ENCODE data around the gene MPHOSPH8. TPM values are rescaled to one million over a fixed set of nuclear protein-coding genes. Genes with fewer than 3 reads are reported as not detected.

Gene MPHOSPH8
- total and polyA plus RNA-seq, 4 donors = 8.4 to 14.2 (median 12.3) TPM

DNA sequence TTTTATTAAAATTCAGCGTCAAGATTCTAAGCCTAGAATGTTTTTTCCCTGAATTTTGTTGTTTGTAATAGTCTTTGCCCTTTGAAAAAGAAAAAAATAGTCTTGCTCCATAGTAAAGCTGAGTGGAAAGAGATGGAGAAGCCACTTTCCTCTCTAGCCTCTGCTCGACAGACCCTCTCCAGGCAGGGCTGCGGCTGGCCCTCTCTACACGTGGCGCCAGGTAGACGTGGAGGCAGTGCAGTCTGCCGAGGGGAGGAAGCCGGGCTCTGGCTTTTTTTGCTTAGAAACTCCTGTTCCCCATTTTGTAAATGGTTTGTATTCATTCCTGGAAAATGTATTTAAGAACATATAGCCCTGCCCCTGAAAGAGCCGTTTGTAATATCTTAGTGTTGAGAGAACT lies 35.3 kb downstream of the MPHOSPH8 start:
- Histone ChIP-seq H3K9me3 (ENCODE audit: control insufficient read depth in 4 of 4, low read length in 3 of 4) (no peaks in the 10 kb centered on the region), H3K27me3 (ENCODE audit: control insufficient read depth in 4 of 4, insufficient read depth in 4 of 4, low read length in 3 of 4) (no peaks in the 10 kb centered on the region), H3K4me1 (ENCODE audit: control insufficient read depth in 4 of 4, insufficient read depth in 4 of 4, low read length in 3 of 4) (no peaks in the 10 kb centered on the region), H3K27ac (ENCODE audit: low read depth in 1 of 2, low read length in 2 of 2) (no peak overlapping the region), H3K36me3 (ENCODE audit: control insufficient read depth in 4 of 4, insufficient read depth in 3 of 4, low read depth in 1 of 4, low read length in 3 of 4) (peaks cover 24 to 72% (median 67%) of the 10 kb centered on the region in 4 donors), H3K9ac (ENCODE audit: low read depth in 1 of 2, low read length in 2 of 2) (no peak overlapping the region), H3K4me3 (ENCODE audit: low read depth in 1 of 3, low read length in 3 of 3) (no peak overlapping the region)
- DNase-seq (ENCODE audit: low spot score) = no peak
- 96% methylated on average over 9 of the region's 9 CpGs for WGBS
- TF ChIP-seq GABPA (IDR thresholded peaks at IDR 0.05 in 1 of 2, conservative IDR thresholded peaks at IDR 0.05 in 1 of 2) (no peak), FOXA2 (IDR thresholded peaks at IDR 0.05) (no peak), MAX (IDR thresholded peaks at IDR 0.05) (no peak), HNF4A (conservative IDR thresholded peaks at IDR 0.05) (no peak), RXRA (IDR thresholded peaks at IDR 0.05) (no peak)

- peaks cover 26 to 79% (median 66%) of the 10 kb centered on the region in 4 donors for H3K36me3 ChIP-seq (ENCODE audit: control insufficient read depth in 4 of 4, insufficient read depth in 3 of 4, low read depth in 1 of 4, low read length in 3 of 4)
- H3K27me3 ChIP-seq (ENCODE audit: control insufficient read depth in 4 of 4, insufficient read depth in 4 of 4, low read length in 3 of 4) = no peaks in the 10 kb centered on the region
- WGBS = 79% methylated on average over 3 of the region's 3 CpGs
- DNase-seq (ENCODE audit: low spot score) = no peak
- no peak for TF ChIP-seq RAD21 (IDR thresholded peaks at IDR 0.05)
- TF ChIP-seq JUND (IDR thresholded peaks at IDR 0.05) = no peak
- no peak for TF ChIP-seq NR2F2 (IDR thresholded peaks at IDR 0.05)
- no peak for TF ChIP-seq GABPA (IDR thresholded peaks at IDR 0.05 in 1 of 2, conservative IDR thresholded peaks at IDR 0.05 in 1 of 2)
- no peak for TF ChIP-seq FOXA2 (IDR thresholded peaks at IDR 0.05)
- TF ChIP-seq REST (IDR thresholded peaks at IDR 0.05) = no peak
- no peak for TF ChIP-seq RXRA (IDR thresholded peaks at IDR 0.05)
- no peak for TF ChIP-seq HNF4A (conservative IDR thresholded peaks at IDR 0.05)
- TF ChIP-seq TAF1 (conservative IDR thresholded peaks at IDR 0.05) = no peak
- no peak for TF ChIP-seq EGR1 (IDR thresholded peaks at IDR 0.05; ENCODE audit: low read depth in 2 of 2)
- TF ChIP-seq, protein P1, sequence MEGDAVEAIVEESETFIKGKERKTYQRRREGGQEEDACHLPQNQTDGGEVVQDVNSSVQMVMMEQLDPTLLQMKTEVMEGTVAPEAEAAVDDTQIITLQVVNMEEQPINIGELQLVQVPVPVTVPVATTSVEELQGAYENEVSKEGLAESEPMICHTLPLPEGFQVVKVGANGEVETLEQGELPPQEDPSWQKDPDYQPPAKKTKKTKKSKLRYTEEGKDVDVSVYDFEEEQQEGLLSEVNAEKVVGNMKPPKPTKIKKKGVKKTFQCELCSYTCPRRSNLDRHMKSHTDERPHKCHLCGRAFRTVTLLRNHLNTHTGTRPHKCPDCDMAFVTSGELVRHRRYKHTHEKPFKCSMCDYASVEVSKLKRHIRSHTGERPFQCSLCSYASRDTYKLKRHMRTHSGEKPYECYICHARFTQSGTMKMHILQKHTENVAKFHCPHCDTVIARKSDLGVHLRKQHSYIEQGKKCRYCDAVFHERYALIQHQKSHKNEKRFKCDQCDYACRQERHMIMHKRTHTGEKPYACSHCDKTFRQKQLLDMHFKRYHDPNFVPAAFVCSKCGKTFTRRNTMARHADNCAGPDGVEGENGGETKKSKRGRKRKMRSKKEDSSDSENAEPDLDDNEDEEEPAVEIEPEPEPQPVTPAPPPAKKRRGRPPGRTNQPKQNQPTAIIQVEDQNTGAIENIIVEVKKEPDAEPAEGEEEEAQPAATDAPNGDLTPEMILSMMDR (IDR thresholded peaks at IDR 0.05; ENCODE audit: low read depth, low read length, missing input control) = no peak
- TF ChIP-seq HNF4G (IDR thresholded peaks at IDR 0.05) = no peak
- TF ChIP-seq FOXA1 (IDR thresholded peaks at IDR 0.05) = no peak
- no peak for TF ChIP-seq ZBTB33 (IDR thresholded peaks at IDR 0.05)
- TF ChIP-seq YY1 (IDR thresholded peaks at IDR 0.05) = no peak
- no peak for TF ChIP-seq ATF3 (IDR thresholded peaks at IDR 0.05)
- TF ChIP-seq MAX (IDR thresholded peaks at IDR 0.05) = no peak
- no peak for TF ChIP-seq SP1 (IDR thresholded peaks at IDR 0.05)
- no peaks in the 10 kb centered on the region for H3K4me1 ChIP-seq (ENCODE audit: control insufficient read depth in 4 of 4, insufficient read depth in 4 of 4, low read length in 3 of 4)
- H3K4me3 ChIP-seq (ENCODE audit: low read depth in 1 of 3, low read length in 3 of 3) = no peak overlapping the region
- no peak overlapping the region for H3K9ac ChIP-seq (ENCODE audit: low read depth in 1 of 2, low read length in 2 of 2)
- no peaks in the 10 kb centered on the region for H3K9me3 ChIP-seq (ENCODE audit: control insufficient read depth in 4 of 4, low read length in 3 of 4)
- no peak overlapping the region for H3K27ac ChIP-seq (ENCODE audit: low read depth in 1 of 2, low read length in 2 of 2)
Observed at GRCh38 chr13:19670147-19670546, 36.7 kb downstream of the MPHOSPH8 start.

Measured in liver (tissue), 9 donors.